Activated CD8-positive, alpha-beta memory T cell treated with anti-CD3 and anti-CD28 coated beads, Interleukin-2, amount 50 U/mL, for 48 hours (primary cell): Measurements from ENCODE around the gene CSTPP1.
"Not testable (repeated sequence)": the region's sequence is repeated elsewhere in the genome, so short reads cannot be mapped to it uniquely, and the experiment has no call there.

Experiments
- DNase-seq: peaks from one replicate; pipeline ENCODE4 v3.0.0-alpha.2; 2020

The CSTPP1 gene

GRCh38 chr11:46961041-46961440 lies 24.5 kb downstream of the CSTPP1 start:
- DNase-seq: no peak

GRCh38 chr11:46961886-46962285 lies 25.3 kb downstream of the CSTPP1 start:
- not testable (repeated sequence) for DNase-seq

- DNase-seq: no peak
Observed at GRCh38 chr11:46963844-46964243, 27.3 kb downstream of the CSTPP1 start.

DNA sequence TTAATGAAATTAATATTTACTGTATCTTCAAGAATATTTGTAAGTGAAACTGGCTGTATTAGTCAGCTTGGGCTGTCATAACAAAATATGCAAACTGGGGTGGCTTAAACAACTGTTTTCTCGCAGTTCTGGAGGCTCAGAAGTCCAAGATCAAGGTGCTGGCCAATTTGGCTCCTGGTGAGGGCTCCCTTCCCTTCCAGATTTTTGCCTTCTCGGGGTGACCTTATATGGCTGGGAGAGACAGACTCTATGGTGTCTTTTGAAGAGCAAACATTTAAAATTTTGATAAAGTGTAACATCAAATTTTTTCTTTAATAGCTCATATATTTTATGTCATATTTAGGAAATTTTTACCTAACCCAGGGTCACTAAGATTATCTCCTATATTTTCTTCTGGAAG lies 30.2 kb downstream of the CSTPP1 start:
- DNase-seq: no peak

DNA sequence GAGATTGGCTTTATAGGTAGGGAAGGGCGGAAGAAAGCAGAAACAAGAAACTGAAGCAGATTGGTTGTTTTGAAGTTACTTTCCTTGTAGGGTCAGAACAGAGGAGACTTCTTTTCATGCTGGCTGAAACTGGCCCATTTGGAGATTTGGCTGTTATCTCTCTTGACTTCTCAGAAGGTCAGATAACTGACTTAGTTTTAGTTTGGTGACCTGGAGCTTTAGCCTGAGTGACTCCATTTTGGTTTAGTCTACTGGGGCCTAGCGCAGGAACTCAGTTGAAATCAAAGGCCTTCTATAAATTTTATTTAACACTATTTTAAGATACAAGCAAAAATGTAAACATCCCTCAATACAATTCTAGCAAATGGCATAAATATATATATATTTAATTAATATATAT lies 31.4 kb downstream of the CSTPP1 start:
- no peak for DNase-seq

GRCh38 chr11:46969379-46969778 lies 32.8 kb downstream of the CSTPP1 start:
- no peak for DNase-seq

GRCh38 chr11:46970913-46971625 lies 34.5 kb downstream of the CSTPP1 start:
- no peak for DNase-seq

DNA sequence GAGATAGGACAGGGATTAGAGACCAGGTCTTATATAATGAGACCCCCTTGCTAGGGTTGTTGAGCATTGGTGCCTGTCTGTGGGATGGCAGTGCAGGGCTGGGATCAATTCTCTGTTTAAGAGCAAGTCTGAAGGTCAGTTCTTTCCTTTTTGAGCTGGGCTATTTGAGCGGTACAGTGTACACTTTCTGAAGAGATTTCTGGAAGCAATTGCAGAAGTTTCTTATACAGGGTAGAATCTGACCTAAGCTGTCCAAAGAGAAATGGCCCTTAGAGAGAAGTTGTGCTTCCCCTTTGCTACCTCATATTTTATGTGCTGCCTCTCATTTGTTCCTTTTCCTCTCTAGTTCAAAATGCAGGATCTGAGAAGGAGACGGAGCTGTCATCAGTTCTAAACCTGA lies 35.8 kb downstream of the CSTPP1 start:
- no peak for DNase-seq

GRCh38 chr11:46972821-46973220 lies 36.3 kb downstream of the CSTPP1 start:
- no peak for DNase-seq

DNA sequence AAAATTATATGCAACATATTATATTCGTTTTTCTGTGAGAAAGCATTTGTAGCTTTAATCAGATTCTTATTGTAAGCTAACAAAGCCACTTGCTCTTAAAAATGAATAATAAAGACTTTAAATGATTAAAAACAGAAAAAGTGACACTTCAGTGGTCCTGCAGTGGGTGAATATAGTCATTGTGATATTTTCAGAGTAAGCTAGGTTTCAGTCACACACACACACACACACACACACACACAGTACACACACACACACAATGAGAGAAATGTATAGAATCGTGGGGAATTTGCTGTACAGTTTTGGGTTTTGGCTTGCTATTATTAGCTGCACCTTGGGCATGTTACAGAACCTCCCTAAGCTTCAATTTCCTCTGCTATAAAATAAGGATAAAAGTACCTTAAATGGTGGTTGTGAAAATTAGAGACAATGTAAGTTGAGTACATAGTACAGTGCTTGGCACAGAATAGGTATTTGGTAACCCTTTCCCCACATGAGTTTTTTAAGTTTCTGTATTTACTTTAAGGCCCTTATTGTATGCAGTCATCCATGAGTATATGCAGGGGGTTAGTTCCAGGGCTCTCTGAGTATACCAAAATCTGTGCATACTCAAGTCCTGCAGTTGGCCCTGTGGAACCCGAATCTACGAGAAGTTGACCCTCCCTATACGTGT lies 39.8 kb downstream of the CSTPP1 start:
- no peak for DNase-seq

DNA sequence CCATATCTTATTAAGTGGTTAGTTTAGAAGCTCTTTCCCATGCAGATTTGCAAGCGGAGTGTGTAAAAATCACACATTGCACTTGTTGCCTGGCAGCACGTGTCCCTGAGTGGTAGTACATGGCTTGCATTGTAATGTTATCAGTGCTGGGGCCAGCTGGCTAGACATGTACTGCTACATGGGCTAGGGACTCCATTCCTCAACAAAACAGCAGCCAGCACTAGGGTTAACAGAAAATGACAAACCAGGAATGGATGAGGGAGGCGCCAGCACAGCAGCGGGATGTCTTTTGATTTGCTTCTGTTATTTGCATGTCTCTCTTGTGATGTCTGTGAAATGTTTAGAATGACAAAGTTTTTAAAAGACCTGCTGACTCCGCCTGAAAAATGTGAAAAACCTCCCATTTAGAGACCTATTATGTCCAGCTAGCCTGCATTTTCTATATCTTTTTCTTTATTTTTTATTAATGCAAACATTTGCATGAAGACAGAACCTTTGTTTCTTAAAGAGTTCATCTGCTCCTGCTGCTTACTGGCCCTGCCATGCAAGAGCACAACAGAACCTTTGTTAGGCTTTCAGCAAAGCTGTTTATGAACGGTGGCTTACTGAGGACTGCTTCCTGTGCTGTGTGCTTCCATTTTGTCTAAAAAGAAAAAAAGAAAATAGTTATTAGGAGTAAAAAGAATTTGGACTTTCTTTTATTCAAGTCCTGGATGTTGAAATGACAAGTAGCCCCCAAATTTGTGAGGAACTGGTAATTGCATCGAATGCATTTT lies 40.7 kb downstream of the CSTPP1 start:
- no peak for DNase-seq

DNA sequence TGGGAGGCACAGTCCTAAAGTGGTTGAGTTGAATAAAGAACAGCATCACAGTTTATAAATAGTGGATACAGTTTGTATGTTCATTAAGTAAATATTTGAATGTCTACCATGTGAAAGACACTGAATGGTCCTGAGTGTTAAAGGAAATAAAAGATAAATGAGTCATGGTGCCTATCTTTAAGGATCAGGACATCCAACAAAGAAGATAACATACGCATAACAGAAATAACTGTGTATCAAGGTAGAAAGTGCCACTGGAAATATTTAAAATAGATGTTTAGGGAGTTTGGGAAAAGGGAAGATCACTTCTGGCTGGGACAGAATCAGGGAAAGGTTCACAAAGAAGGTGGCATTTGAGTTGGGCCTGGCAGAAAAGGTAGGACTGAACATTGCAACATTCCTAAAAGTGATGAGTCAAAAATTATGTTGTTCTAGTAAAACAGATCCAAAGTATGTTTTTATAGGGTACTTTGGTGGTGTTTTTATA lies 41.5 kb downstream of the CSTPP1 start:
- no peak for DNase-seq

GRCh38 chr11:46979358-46979757 lies 42.8 kb downstream of the CSTPP1 start:
- no peak for DNase-seq

DNA sequence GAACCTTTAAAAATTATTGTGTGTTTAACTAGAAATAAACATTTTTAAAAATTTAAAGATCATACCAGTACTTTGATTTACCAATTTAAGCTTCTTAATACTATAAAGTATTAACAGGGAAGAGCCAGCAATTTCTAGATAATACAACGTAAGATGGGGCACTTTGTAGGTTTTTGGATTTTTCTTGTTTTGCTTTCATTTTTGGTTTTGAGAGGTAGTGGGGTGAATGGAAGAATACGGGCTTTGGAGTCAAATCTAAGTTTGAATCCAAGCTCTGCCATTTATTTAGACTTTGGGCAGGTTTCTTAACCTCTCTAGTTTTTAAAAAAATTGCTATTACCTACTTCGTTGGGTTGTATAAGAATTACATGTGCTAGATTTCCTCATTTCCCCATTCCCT lies 44.9 kb downstream of the CSTPP1 start:
- DNase-seq: no peak

GRCh38 chr11:46982797-46983452 lies 46.4 kb downstream of the CSTPP1 start:
- no peak for DNase-seq

- no peak for DNase-seq
Observed at GRCh38 chr11:46983598-46983997, 47.0 kb downstream of the CSTPP1 start.

GRCh38 chr11:46984548-46984947 lies 48.0 kb downstream of the CSTPP1 start:
- no peak for DNase-seq

DNA sequence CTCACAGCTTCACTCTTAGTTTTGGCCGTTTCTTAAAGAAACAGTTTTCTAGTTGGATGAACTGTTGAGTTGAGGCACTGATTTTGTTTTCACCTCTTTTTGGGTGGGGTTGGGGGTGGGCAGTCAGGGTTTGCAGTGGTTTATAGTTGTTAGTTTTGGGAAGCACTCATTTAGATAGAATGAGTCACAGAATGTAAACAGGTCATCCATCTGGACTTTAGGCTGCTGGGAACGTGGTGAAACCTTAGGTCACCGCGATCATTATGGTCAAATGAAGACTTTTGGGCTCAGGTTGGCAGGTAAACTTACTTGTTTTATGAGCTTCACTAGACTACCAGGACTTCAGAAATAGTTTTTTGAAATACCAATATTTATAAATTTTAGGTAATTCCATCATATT lies 48.4 kb downstream of the CSTPP1 start:
- no peak for DNase-seq

DNA sequence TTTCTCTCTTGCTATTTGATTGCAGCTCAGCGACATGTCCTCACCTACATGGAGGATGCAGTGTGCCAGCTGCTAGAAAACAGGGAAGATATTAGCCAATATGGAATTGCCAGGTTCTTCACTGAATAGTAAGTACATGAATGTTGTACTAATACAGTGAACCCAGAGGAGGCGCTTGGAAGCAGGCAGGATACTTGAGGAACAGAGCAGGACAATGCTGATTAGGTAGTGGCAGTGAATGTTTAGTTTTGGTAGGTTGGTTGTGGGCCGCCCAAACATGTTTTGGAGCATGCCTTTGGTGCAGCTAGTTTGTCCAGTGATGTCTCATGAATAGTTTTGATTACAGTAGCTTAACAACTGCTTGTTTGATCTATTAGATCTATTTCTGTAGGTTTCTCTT lies 50.6 kb downstream of the CSTPP1 start:
- DNase-seq: no peak

GRCh38 chr11:46989810-46990487 lies 53.4 kb downstream of the CSTPP1 start:
- DNase-seq: not testable (repeated sequence)

DNA sequence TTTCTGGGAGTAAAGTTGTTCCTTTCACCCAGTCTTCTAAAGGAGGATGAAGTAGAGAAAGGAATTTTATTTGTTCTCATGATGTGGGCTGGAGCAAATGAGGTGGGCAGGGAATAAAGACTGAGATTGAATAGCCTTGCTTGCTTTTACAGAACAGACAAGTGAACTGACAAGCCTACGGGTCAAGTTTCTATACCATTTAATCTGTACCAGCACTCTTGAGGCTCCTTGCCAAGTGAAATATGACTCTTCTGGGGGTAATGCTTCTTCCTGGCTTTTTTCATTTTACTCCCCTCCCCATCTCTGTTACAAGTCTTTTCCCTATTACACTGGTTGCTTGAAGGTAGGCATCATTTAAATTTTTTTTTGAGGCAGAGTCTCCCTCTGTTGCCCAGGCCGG lies 54.8 kb downstream of the CSTPP1 start:
- no peak for DNase-seq

DNA sequence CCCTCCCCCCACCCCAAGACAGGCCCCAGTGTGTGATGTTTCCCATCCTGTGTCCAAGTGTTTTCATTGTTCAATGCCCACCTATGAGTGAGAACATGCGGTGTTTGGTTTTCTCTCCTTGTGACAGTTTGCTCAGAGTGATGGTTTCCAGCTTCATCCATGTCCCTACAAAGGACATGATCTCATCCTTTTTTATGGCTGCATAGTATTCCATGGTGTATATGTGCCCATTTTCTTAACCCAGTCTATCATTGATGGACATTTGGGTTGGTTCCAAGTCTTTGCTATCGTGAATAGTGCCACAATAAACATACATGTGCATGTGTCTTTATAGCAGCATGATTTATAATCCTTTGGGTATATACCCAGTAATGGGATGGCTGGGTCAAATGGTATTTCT lies 55.8 kb downstream of the CSTPP1 start:
- not testable (repeated sequence) for DNase-seq

DNA sequence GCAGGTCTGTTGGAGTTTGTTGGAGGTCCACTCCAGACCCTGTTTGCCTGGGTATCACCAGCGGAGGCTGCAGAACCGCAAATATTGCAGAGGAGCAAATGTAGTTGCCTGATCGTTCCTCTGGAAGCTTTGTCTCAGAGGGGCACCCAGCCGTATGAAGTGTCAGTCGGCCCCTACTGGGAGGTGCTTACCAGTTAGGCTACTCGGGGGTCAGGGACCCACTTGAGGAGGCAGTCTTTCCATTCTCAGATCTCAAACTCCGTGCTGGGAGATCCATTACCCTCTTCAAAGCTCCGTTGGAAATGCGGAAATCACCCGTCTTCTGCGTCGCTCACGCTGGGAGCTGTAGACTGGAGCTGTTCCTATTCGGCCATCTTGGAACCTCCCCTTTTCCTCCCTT lies 61.2 kb downstream of the CSTPP1 start:
- not testable (repeated sequence) for DNase-seq
